Putamen (tissue), 1 donor: ENCODE measurements around the gene RPS3.

Experiments
- DNase-seq: peaks from one replicate; pipeline ENCODE4 v3.0.0-alpha.2; 2016; ENCODE audit warnings: low spot score

RPS3 gene

GRCh38 chr11:75435571-75435925, 36.2 kb downstream of the RPS3 start:
- no peak for DNase-seq

- DNase-seq = no peak
Observed at GRCh38 chr11:75436806-75437205, 37.5 kb downstream of the RPS3 start.

DNA sequence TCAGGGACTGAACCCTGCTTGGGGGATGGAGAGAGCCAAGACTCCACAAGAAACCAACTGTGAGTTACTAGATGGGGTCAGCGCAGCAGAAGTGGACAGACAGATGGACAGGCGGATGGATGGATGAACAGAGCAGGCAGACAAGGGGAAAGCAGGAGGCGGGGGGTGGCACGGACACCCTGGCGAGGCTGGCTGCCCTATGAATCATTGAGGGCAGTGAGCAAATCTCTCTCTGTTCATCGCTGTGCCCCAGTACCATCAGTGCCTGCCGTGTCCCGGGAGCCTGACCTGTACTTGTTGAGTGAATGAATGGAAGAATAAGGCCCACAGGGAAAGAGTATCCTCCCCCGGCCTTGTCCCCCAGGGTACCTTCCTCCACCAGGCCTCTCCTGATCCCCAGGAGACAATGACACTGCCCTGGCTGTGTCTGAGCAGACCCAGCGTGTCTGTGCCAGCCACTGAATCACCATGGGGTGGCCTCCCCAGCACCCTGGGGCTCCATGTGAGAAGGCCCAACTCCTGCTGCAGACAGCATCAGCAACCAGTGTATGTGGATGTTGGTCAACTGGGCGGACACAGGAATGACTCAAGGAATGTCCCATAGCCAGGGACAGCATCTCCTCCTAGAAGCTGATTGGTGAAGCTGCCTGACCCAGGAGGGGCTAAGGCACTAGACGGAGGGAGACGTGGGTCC, 38.8 kb downstream of the RPS3 start:
- no peak for DNase-seq

DNA sequence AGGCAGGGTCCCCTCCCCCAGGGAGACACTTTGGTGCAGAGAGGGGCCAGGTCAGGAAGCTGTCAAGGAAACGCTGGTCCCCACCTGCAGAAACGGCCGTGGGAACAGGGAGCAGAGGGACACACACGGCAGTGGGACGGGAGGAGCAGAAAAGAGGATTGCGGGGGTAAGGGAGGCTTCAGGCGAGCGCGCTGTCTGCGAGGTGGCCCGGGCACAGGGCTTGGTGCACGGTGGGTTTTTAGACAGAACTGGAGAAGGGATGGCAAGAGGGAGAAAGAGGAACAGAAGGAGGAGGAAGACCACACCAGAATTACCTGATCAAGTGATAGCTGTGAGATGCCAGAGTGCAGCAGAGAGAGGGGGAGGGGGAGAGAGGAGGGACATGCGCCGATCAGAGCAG, 39.7 kb downstream of the RPS3 start:
- no peak for DNase-seq

DNA sequence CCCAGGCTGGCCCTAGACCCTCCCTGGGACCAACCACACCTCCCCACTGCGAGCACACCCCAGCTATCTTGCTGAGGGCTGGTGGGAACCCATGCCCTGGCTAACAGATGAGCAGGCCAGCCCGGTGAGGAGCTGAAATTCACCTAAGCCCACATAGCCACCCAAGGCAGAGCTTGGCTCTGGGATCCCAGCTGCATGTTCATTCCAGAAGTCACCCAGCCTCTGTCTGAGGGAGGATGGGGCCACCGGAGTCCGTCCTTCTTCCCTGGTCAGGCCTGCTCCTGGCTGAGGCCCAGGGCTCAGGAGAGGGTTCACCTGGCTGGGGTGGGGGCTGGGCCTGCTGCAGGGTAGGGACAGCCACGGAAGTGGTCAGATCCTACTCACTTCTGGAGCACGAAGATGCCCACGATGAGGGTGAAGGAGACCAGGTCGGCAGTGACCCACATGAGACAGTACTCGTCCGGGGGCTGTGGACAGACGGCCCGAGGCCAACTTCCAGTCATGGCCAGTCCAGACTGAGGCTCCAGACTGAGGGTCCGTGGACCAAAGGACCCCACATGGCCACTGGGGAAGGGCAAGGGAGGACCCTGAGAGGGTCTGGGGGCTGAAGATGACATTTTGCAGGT, 40.3 kb downstream of the RPS3 start:
- DNase-seq = no peak

DNA sequence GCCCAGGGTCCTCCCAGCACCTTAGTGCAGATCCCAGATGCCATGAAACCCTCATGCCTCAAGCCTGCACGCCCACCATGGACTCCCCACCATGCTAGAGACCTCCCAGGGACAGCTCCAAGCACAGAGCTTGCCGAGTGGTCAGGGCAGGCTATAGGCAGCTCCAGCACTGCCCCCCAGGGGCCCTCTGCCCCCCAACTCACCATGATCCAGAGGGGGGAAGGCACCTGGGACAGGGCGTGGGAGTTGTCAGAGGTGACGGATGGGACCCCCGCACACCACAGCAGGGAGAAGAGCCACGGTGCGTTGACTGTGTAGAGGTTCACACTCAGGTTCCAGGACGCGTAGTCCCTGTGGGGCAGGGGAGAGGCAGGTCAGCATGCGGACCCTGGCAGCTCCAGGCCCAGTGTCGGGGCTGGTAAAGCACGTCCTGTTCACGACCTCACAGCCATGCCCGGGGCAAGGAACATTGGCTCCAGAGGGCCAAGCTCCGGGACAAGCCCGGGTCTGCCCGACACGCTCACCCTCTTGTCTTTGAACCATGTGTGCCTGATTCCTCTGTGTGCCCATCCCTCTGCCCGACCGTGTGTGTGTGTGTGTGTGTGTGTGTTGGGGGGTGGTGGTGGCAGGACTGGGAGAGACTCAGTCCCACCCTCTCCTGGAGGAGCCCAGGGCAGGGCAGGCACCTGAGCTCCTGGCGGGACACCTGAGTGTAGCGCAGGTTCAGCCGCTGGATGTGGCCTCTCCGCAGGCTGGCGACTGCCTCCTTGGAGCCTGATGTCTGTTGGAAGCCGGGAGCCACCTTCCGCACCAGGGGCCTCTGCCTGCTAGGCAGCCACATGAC, 41.9 kb downstream of the RPS3 start:
- no peak for DNase-seq

DNA sequence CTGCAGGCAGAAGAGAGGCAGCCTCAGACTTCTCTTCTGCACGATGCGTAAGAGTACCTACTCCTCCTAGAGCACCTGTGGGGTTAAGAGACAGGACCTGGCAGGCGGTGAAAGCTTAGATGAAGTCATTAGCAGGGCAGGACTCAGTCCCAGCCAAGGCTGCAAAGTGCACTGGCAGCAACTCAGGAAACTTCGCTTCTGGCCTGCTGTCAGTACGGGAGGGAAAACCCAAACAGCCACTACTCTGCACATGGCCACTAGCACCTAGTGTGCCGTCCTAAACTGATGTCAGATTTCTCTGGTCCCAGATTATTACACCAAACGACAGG, 42.5 kb downstream of the RPS3 start:
- DNase-seq = no peak

DNA sequence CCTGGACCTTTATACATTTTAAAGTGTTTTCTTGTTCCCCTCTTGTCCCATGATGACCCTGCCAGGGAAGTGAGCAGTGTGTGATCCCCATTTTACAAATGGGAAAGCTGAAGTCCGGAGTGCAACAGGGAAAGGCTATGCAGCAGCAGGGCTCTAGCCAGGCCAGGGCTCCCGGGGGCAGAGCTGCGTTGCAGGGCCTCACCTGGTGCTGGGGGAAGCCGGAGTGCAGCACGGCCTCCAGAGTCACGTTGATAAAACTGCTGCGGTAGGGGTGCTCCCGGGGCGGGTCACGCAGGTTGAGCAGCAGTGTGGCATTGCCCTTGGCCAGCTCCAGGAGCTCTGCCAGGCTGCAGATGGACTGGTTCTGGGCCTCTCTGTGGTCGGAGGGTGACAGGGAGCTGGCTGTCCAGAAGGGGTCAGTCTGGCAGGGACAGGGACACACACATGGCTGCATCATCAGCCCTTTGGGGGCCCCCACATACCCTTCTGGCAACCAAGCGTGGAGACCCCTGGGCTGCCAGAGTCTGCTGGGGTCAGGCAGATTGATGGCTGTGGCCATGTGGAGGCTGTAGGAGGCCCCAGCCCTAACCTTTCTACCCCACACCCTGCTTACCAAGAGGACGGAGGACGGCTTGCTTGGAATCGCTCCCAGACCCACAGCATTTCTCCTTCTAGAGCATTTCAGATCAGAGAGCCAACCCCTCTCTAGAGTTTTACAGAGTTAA, 43.0 kb downstream of the RPS3 start:
- DNase-seq = no peak

- DNase-seq = no peak
Observed at GRCh38 chr11:75443043-75443442, 43.7 kb downstream of the RPS3 start.

GRCh38 chr11:75445315-75445953, 46.1 kb downstream of the RPS3 start:
- peak; percentile 39 for DNase-seq

GRCh38 chr11:75447415-75447814, 48.1 kb downstream of the RPS3 start:
- no peak for DNase-seq

- DNase-seq = no peak
Observed at GRCh38 chr11:75449271-75449670, 50.0 kb downstream of the RPS3 start.

DNA sequence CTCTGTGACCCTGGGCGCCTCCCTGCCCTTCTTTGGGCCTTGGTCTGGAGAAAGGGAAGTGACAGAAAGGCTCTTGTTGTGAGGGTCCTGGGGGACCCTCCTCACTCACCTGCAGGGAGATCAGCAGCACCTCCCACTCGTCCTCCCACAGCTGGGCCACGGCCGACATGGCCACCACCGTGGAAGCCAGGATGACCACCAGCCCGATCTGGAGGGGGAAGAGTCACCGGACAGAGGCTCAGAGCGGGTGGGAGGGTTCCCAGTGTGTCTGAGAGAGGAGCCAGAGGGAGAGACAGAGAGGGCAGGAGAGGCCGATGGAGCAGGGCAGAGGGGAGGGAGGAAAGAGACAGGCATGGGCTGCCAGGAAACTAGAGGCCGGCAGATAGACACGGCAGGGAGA, 50.5 kb downstream of the RPS3 start:
- no peak for DNase-seq

DNA sequence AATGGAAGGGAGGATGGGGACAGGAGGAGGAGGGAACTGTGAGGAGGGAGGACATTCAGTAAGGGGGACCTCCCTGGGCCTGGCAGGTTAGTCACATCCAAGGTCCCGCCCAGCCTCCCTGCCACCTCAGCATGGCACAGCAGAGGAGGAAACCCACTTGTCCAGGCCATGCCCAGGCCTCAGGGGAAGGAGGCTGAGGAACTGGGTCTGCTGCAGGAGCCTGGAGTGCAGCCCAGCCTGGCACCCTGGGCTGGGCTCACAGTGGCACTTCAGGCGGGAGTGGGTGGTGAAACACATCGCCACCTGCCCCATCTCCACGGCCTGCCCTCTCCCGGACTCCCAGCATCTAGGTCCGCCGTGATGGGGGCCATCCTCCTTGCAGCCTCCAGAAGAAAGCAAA, 50.9 kb downstream of the RPS3 start:
- no peak for DNase-seq

- no peak for DNase-seq
Observed at GRCh38 chr11:75450826-75451821, 51.8 kb downstream of the RPS3 start.

DNA sequence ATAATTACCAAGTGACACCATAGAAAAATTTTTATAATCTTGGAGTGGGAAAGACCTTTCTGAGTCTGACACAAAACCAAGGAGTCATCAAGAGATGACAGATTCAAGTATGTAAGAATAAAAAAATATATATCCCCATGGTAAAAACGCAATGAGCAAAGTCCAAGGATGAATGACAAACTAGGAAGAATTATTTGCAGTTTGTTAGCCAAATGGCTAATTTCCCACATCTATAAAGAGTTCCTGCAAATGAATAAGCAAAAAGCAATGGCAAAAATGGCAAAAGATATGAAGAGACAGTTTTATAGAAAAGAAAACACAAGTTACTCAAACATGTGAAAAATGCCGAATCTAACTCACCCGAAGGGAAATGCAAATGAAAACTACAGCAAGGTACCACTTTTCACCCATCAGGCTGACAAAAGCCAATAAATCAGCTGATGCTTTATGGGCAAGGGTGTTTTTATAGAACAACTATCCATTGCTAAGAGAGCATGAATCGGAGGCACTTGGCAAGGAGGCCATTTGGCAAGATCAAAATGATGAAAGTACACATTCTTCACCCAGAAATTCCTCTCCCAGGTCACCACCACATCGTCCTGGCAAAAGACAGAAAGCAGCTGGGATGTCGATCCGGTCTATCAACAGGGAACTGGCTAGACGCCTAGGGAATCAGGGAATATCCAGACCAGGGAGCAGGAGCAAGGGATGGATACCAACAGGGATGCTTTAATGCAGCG, 54.8 kb downstream of the RPS3 start:
- no peak for DNase-seq

DNA sequence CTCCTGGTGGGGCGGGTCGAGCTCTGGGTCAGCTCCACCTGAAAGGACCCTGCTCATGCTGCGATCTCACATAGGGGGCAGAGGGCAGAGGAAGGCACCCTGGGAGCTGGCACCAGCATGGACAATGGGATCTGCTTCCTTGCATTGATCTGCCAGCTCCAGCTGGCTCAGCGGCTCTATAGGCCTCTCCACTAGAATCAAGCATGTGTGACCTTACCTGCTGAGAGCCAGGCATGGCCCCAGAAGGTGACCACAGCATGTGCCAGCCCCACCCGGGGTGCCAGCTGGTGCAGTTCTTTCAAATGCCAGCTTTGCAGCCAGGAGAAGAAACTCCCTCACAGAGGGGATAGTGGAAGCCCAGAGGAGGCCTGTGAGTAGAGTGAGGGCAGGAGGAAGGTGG, 55.7 kb downstream of the RPS3 start:
- no peak for DNase-seq
